ENCODE data around the gene SEMA4D. TPM values are rescaled to one million over a fixed set of nuclear protein-coding genes. Genes with fewer than 3 reads are reported as not detected.

Gene SEMA4D
- total and polyA plus RNA-seq, 7 donors = 1.4 to 35.1 (median 4.6) TPM

- H3K27me3 ChIP-seq = no peaks in the 10 kb centered on the region
- H3K36me3 ChIP-seq = no peaks in the 10 kb centered on the region
- H3K9me3 ChIP-seq = no peaks in the 10 kb centered on the region
- intact Hi-C loops (cut with DNase I) = no loop called here
- WGBS, 2 donors = 75 to 86% methylated on average over 18 of the region's 18 CpGs
- TF ChIP-seq EP300 (IDR thresholded peaks at IDR 0.05) (no peak), POLR2AphosphoS5 (IDR thresholded peaks at IDR 0.05) (no peak), POLR2A (IDR thresholded peaks at IDR 0.05) (no peak), CTCF (IDR thresholded peaks at IDR 0.05) (no peak)
- no peak overlapping the region for H3K4me3 ChIP-seq
- no peaks in the 10 kb centered on the region for H3K4me1 ChIP-seq
- no peak overlapping the region for H3K27ac ChIP-seq
- DNase-seq = peak; percentile 53
Observed at GRCh38 chr9:89466451-89467277, 31.2 kb downstream of the SEMA4D start.

DNA sequence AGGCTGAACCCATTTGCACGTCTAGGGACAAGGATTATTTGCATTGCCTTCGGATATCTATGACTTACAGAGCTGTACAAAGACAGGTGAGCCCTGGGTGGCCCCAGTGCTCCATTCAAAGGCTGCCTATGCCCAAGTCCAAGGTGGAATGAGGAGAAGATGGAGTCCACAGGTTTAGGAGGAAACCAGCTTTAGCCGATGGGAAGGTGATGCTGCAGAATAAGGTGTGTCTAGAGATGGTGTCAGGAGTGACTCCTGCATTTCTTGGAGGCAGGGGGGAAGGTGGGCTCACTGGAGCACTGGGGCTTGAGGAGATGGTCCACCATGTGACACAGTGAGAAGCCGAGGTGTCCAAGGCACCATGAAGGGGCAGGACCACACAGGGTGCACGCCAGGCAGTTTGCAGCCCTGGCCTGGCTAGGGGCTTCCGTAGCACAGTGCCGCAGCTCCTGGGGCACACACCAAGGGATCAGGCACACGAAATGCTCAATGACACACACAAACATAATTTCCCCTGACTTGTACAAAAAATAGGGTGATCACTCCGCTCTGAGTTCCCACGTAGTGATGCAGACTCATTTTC lies 32.1 kb downstream of the SEMA4D start:
- DNase-seq = peak; percentile 28
- Histone ChIP-seq H3K4me3 (no peak overlapping the region), H3K27me3 (no peaks in the 10 kb centered on the region), H3K4me1 (no peaks in the 10 kb centered on the region), H3K9me3 (no peaks in the 10 kb centered on the region), H3K36me3 (no peaks in the 10 kb centered on the region), H3K27ac (no peak overlapping the region)
- intact Hi-C loops (cut with DNase I) = no loop called here
- WGBS, 2 donors = 91 to 94% methylated on average over 10 of the region's 10 CpGs
- no peak for TF ChIP-seq CTCF (IDR thresholded peaks at IDR 0.05)
- TF ChIP-seq POLR2A (IDR thresholded peaks at IDR 0.05) = no peak
- no peak for TF ChIP-seq POLR2AphosphoS5 (IDR thresholded peaks at IDR 0.05)
- no peak for TF ChIP-seq EP300 (IDR thresholded peaks at IDR 0.05)

DNA sequence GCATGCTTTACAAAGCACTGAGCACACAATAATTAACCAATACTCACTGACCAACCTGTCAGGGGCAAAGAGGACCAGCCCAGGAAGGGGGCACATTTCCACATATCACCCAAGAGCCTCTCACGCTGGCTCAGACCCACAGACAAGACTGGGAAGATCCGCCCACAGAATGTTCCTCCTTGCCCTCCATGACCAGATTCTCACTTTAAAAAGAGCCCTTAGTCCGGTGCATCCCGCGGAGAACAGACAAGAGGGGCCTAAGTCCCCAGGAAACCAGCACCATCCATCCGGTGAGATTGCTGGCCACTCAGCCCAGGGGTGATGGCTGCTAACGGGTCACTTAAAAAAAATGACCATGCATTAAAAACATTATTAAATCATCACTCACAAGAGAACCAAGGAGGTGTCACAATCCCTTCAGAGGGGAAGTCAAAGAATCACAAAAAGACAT lies 32.9 kb downstream of the SEMA4D start:
- WGBS, 2 donors = 81 to 84% methylated on average over 7 of the region's 7 CpGs
- intact Hi-C loops (cut with DNase I) = no loop called here
- DNase-seq = peak; percentile 28

DNA sequence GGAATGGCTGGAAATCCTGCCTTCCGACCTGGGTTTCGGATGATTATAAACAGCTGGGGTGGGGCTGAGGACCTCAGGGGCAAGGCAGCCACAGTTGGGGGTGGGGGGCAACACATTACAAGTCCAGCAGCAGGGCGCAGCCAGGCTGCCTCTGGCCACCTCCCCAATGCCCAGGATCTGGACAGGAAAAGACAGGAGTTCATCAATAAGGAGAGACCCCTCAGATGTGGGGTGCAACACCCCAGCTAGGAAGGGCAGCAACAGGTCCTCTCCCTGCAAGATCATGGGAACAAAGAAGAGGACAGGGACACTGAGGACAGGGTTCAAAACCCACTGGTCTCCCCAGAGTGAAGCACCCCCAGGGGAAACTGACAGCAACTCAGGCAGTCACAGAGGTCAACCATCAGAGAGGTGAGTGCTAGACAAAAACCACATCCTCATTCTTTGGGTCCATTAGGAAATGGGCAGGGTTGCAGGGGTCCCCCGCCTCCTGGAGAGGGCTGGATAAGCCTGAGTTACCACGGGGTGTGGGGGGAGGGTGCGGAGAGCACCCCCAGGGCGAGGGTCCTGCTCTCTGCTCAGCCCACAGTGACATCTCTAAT lies 33.5 kb downstream of the SEMA4D start:
- whole genome bisulfite sequencing, 2 donors = 47 to 82% methylated on average over 7 of the region's 7 CpGs
- Histone ChIP-seq H3K36me3 (no peaks in the 10 kb centered on the region), H3K27me3 (no peaks in the 10 kb centered on the region), H3K27ac (no peak overlapping the region), H3K4me1 (no peaks in the 10 kb centered on the region), H3K9me3 (no peaks in the 10 kb centered on the region), H3K4me3 (no peak overlapping the region)
- TF ChIP-seq CTCF (IDR thresholded peaks at IDR 0.05) = no peak
- TF ChIP-seq POLR2AphosphoS5 (IDR thresholded peaks at IDR 0.05) = no peak
- TF ChIP-seq POLR2A (IDR thresholded peaks at IDR 0.05) = no peak
- no peak for TF ChIP-seq EP300 (IDR thresholded peaks at IDR 0.05)
- peak; percentile 48 for DNase-seq
- intact Hi-C loops (cut with DNase I) = no loop called here

More for the DNA sequence above, 32.9 kb downstream of the SEMA4D start:
- TF ChIP-seq POLR2A (IDR thresholded peaks at IDR 0.05) = no peak
- TF ChIP-seq CTCF (IDR thresholded peaks at IDR 0.05) = no peak
- no peak for TF ChIP-seq POLR2AphosphoS5 (IDR thresholded peaks at IDR 0.05)
- TF ChIP-seq EP300 (IDR thresholded peaks at IDR 0.05) = no peak
- Histone ChIP-seq H3K27ac (no peak overlapping the region), H3K4me3 (no peak overlapping the region), H3K27me3 (no peaks in the 10 kb centered on the region), H3K9me3 (no peaks in the 10 kb centered on the region), H3K36me3 (no peaks in the 10 kb centered on the region), H3K4me1 (no peaks in the 10 kb centered on the region)
